ENCODE results near the gene PRIMPOL.

DNA sequence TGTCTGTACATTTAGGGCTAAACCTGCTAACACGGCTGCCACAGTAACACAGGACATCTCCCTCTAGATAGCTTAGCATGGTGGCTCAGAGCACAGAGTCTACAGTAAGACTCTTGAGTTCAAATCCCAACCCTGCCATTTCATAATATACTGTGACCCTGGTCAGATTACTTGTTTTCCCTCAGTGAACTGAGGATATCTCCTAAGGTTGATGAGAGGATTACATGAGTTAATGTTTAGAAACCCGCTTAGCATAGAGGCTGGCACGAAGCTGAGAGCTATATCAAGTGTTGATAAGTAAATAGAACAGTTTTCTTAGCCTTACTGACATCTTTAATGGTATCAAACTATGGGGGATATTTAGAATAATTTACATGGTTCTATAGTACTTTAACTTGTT lies 37.5 kb upstream of the PRIMPOL start:
- no peak for TF ChIP-seq CTCF (IDR thresholded peaks at IDR 0.05)
- TF ChIP-seq POLR2A (IDR thresholded peaks at IDR 0.05; ENCODE audit: low read depth) = no peak
- no peak for TF ChIP-seq EP300 (IDR thresholded peaks at IDR 0.05)

Measured in esophagus muscularis mucosa (tissue), 4 donors.